GM18951 (cell line): ENCODE results near the gene TPM1.

Experiments
- POLR2A ChIP-seq: IDR thresholded peaks from 4 replicates; pipeline ENCODE4 v1.6.1; 2011; ENCODE audit warnings: mild to moderate bottlenecking; ENCODE audit not compliant: insufficient read length, insufficient read depth; ENCODE audit errors: extremely low read depth
- in situ Hi-C: fragments of 300-500 bp; cut with MboI; formaldehyde crosslinking; loops from one replicate; pipeline ENCODE4 v1.12.0; 2022; ENCODE audit warnings: low sequenced_read_pairs, mixed read lengths, inconsistent platforms; ENCODE audit not compliant: unreplicated experiment

Gene TPM1

GRCh38 chr15:63022663-63023062 is 19.9 kb upstream of the TPM1 start:
- in situ Hi-C loops: no loop called here

GRCh38 chr15:63023351-63023945 is 19.1 kb upstream of the TPM1 start:
- in situ Hi-C loops: no loop called here
- no peak for TF ChIP-seq POLR2A

More at GRCh38 chr15:63022663-63023062, 19.9 kb upstream of the TPM1 start:
- no peak for TF ChIP-seq POLR2A

GRCh38 chr15:63025460-63025859 is 17.1 kb upstream of the TPM1 start:
- TF ChIP-seq POLR2A: no peak
- in situ Hi-C loops: no loop called here

GRCh38 chr15:63027646-63028045 is 14.9 kb upstream of the TPM1 start:
- in situ Hi-C loops: no loop called here
- TF ChIP-seq POLR2A: no peak

GRCh38 chr15:63028442-63029110 is 14.0 kb upstream of the TPM1 start:
- in situ Hi-C loops: no loop called here
- TF ChIP-seq POLR2A: no peak

GRCh38 chr15:63029676-63030075 is 12.9 kb upstream of the TPM1 start:
- in situ Hi-C loops: no loop called here

GRCh38 chr15:63030101-63030551 is 12.4 kb upstream of the TPM1 start:
- no peak for TF ChIP-seq POLR2A
- in situ Hi-C loops: no loop called here

More at GRCh38 chr15:63029676-63030075, 12.9 kb upstream of the TPM1 start:
- TF ChIP-seq POLR2A: no peak

- in situ Hi-C loops: no loop called here
- TF ChIP-seq POLR2A: no peak
Observed at GRCh38 chr15:63034578-63034977, 8.0 kb upstream of the TPM1 start.

GRCh38 chr15:63035253-63035652 is 7.3 kb upstream of the TPM1 start:
- no peak for TF ChIP-seq POLR2A
- in situ Hi-C loops: no loop called here

GRCh38 chr15:63035977-63036376 is 6.6 kb upstream of the TPM1 start:
- in situ Hi-C loops: no loop called here
- no peak for TF ChIP-seq POLR2A

GRCh38 chr15:63037976-63038720 is 4.4 kb upstream of the TPM1 start:
- in situ Hi-C loops: no loop called here
- no peak for TF ChIP-seq POLR2A

GRCh38 chr15:63038926-63039673 is 3.4 kb upstream of the TPM1 start:
- in situ Hi-C loops: no loop called here
- no peak for TF ChIP-seq POLR2A

GRCh38 chr15:63039811-63040210 is 2.7 kb upstream of the TPM1 start:
- in situ Hi-C loops: no loop called here
- no peak for TF ChIP-seq POLR2A
